Femur (tissue), 1 donor: Measurements from ENCODE around the gene DMTF1.
"Not testable (repeated sequence)": the region's sequence is repeated elsewhere in the genome, so short reads cannot be mapped to it uniquely, and the experiment has no call there.

ENCODE experiments used
- DNase-seq: peaks from one replicate; pipeline ENCODE4 v3.0.0-alpha.2; 2017

The DMTF1 gene

GRCh38 chr7:87225696-87226095 is 73.4 kb downstream of the DMTF1 start:
- DNase-seq = no peak

- DNase-seq = no peak
Measured at GRCh38 chr7:87226495-87226894, 74.2 kb downstream of the DMTF1 start.

GRCh38 chr7:87231258-87231657 is 79.0 kb downstream of the DMTF1 start:
- peak; percentile 44 for DNase-seq

GRCh38 chr7:87231711-87232110 is 79.5 kb downstream of the DMTF1 start:
- DNase-seq = no peak

GRCh38 chr7:87234949-87235348 is 82.7 kb downstream of the DMTF1 start:
- DNase-seq = no peak

GRCh38 chr7:87238464-87239051 is 86.3 kb downstream of the DMTF1 start:
- DNase-seq = not testable (repeated sequence)

- not testable (repeated sequence) for DNase-seq
Measured at GRCh38 chr7:87245671-87246070, 93.4 kb downstream of the DMTF1 start.
